ENCODE measurements around the gene CYP3A4. TPM values are rescaled to one million over a fixed set of nuclear protein-coding genes. Genes with fewer than 3 reads are reported as not detected.
"Not testable (repeated sequence)": the region's sequence is repeated elsewhere in the genome, so short reads cannot be mapped to it uniquely, and the experiment has no call there.

Gene CYP3A4
- total and polyA plus RNA-seq, 8 donors: 0.25 to 11.0 (median 4.3) TPM; not detected in 1

DNA sequence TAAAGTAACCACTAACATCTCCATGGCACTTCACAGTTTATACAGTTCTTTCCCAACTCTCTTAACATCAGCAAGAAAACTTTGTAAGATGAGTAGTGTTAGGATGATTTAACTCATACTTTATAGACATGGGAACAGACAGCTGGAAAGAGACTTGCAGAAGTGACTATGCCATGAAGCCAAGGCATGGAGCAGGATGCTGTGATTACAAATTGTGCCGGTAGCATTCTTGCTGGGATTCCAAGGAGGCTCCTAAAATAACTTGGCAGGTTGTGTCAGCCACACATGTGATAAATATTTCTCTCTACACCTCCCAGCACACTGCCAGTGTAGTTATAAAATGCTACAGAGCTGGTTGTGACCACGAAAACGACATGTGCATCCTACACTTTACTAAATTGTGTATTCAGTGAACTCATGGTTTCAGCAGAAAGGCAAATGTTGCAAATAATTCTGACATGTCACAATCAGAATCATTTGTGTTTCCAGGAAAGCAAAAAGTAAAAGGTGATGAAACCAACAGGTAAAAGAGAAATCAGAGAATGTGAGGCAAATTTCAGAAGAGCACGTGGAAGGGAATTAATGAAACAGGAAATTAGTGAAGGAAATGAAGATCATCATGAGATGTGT, 5.6 kb upstream of the CYP3A4 start:
- H3K27me3 ChIP-seq: no peaks in the 10 kb centered on the region
- TF ChIP-seq, protein P1, sequence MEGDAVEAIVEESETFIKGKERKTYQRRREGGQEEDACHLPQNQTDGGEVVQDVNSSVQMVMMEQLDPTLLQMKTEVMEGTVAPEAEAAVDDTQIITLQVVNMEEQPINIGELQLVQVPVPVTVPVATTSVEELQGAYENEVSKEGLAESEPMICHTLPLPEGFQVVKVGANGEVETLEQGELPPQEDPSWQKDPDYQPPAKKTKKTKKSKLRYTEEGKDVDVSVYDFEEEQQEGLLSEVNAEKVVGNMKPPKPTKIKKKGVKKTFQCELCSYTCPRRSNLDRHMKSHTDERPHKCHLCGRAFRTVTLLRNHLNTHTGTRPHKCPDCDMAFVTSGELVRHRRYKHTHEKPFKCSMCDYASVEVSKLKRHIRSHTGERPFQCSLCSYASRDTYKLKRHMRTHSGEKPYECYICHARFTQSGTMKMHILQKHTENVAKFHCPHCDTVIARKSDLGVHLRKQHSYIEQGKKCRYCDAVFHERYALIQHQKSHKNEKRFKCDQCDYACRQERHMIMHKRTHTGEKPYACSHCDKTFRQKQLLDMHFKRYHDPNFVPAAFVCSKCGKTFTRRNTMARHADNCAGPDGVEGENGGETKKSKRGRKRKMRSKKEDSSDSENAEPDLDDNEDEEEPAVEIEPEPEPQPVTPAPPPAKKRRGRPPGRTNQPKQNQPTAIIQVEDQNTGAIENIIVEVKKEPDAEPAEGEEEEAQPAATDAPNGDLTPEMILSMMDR (IDR thresholded peaks at IDR 0.05): no peak
- no peak overlapping the region for H3K27ac ChIP-seq
- intact Hi-C loops (cut with DNase I): no loop called here
- FAIRE-seq (no peak), ATAC-seq (no peak), DNase-seq (no peak)
- WGBS, 2 donors: 89 to 91% methylated on average over 4 of the region's 4 CpGs
- no peaks in the 10 kb centered on the region for H3K36me3 ChIP-seq
- no peak overlapping the region for H3K4me3 ChIP-seq
- H3K4me1 ChIP-seq: peaks cover 7 to 8% (median 8%) of the 10 kb centered on the region in 3 donors
- H3K9me3 ChIP-seq: no peaks in the 10 kb centered on the region

DNA sequence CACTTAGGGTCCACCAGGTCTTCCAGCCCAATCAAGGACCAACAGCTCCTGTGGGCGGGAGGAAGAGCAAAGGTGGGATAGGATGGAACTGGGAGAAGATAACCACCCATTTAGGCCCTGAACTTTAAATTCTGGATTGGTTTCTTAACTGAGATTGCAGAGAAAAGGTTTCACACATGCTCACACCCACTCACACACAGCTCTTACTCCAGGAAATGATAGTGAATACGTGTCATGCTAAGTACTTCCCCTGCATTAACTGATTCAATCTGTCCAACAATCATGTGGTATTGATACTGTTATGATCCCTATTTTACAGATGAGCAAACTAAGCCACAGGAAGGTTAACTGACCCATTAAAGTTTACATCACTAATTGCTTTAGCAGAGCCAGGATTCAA, 4.6 kb upstream of the CYP3A4 start:
- TF ChIP-seq, protein P1 (IDR thresholded peaks at IDR 0.05): no peak
- Histone ChIP-seq H3K27ac (no peak overlapping the region), H3K4me3 (no peak overlapping the region), H3K27me3 (no peaks in the 10 kb centered on the region), H3K4me1 (peaks cover 0 to 4% (median 0%) of the 10 kb centered on the region in 3 donors), H3K36me3 (no peaks in the 10 kb centered on the region), H3K9me3 (no peaks in the 10 kb centered on the region)
- DNase-seq (no peak), ATAC-seq (no peak), FAIRE-seq (no peak)
- intact Hi-C loops (cut with DNase I): no loop called here
- WGBS, 2 donors: 84 to 87% methylated on average over 2 of the region's 2 CpGs

DNA sequence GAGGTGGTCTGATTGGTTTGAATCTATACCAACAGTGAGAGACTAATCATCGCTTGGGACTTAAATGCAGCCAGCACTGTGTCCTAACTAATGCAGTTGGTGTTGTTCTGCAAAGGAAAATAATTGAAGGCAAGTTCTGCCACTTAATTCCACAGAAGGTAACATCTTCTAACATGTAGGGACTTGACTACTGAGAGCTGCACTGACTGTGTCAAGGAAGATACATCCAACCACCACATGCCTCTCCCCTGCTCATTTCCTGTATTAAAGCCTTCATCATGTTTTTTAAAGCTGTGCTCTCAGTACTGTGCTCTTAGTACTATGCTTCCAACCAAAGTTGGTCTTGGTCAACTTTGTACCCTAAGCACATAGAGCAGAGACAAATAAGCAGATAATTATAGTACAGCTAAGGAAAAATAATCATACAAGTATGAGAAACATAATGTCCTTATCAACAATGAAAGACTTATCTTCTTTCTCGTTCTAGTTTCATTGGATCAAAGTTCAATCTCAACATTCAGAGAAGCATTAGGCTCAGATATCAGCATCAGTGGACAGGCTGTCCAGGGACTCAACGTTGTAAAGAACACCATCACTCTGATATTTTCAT, 2.8 kb upstream of the CYP3A4 start:
- no peak overlapping the region for H3K27ac ChIP-seq
- DNase-seq (no peak), ATAC-seq (no peak), FAIRE-seq (no peak)
- H3K4me1 ChIP-seq: no peaks in the 10 kb centered on the region
- no peak overlapping the region for H3K4me3 ChIP-seq
- intact Hi-C loops (cut with DNase I): no loop called here
- TF ChIP-seq, protein P1 (IDR thresholded peaks at IDR 0.05): no peak
- H3K9me3 ChIP-seq: no peaks in the 10 kb centered on the region
- no peaks in the 10 kb centered on the region for H3K27me3 ChIP-seq
- H3K36me3 ChIP-seq: no peaks in the 10 kb centered on the region
- 45 to 47% methylated on average over 3 of the region's 3 CpGs for WGBS, 2 donors

DNA sequence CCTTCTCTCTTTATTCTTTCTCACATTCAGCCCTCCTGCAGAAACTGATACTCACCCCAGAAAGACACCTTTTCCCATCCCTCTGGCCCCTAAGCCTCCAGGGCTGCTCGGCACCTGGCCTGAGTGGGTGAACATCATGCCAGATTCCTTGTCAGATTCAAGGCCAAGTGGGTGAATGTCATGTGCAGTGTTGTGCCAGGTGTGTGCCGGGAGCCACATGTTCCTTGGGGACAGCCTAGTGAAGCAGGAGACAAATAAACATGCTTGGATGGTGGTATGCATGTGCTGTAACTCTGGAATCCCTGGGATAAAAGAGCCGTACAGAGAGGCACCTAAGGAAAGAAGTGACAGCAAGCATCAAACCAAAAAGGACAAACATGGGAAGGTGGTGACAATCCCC, 1.7 kb upstream of the CYP3A4 start:
- WGBS, 2 donors: 20 to 33% methylated on average over 3 of the region's 3 CpGs
- H3K4me3 ChIP-seq; H3K4me1 ChIP-seq; DNase-seq; H3K27ac ChIP-seq; intact Hi-C loops (cut with DNase I); H3K27me3 ChIP-seq; FAIRE-seq; H3K9me3 ChIP-seq; H3K36me3 ChIP-seq: not testable (repeated sequence)
- ATAC-seq: peak in 3 of 4 donors; percentile 48 to 71 (median 65)

DNA sequence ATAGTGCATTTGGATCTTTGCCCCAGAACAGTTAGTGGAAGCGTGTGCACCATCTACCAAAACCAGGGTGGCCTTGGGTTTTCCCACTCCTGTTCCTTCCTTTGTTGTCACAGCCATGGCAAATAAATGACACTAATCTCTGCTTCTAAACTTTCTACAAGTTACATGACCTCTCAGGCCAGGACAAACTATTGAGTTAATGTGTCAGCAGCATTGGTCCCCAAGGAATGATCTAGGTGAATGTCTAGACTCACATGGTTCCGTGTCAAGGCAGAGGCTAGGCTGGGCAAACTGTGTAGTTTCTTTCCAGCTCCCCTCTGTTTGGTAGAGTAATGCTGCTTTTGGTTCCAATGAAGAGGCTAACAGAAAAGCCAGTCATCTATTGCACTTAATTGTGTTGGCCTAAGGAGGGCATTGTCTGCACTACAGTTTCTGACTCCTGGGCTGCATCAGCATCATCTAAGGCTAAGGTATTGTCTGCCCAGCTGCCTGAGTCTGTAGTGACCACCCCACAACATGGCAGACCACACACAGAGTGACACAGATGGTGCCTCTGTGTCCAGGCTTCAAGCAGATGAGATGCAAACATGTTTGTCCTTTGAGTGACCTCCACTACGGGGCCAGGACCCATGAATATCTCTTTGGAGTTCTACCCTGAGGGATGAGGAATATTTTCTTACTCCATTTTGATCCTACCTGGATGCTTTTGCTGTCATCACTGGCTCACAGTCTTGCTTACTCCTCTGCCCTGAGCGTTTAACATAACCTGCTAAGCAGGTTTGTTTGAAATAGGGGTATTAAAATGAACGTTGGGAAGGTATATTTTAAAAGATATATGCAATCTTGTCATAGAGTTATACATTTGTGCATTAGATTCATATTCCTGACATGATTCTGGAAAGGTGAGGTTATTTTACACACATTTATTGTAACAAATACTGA, 1.7 kb downstream of the CYP3A4 start:
- Histone ChIP-seq H3K27ac (no peak overlapping the region), H3K36me3 (no peaks in the 10 kb centered on the region), H3K4me3 (no peak overlapping the region), H3K4me1 (no peaks in the 10 kb centered on the region), H3K27me3 (no peaks in the 10 kb centered on the region), H3K9me3 (no peaks in the 10 kb centered on the region)
- peak in 2 of 4 donors; percentile 16 to 31 for ATAC-seq
- intact Hi-C loops (cut with DNase I): no loop called here
- no peak for DNase-seq
- WGBS, 2 donors: 64 to 66% methylated on average over 5 of the region's 5 CpGs
- TF ChIP-seq, protein P1 (IDR thresholded peaks at IDR 0.05): no peak
- no peak for FAIRE-seq

Measured in pancreas (tissue), 10 donors.